Measurements from ENCODE around the gene SCD5. TPM values are rescaled to one million over a fixed set of nuclear protein-coding genes. Genes with fewer than 3 reads are reported as not detected.

The SCD5 gene
- total and polyA plus RNA-seq, 2 experiments from 2014 or later: 0.79 to 1.6 TPM

DNA sequence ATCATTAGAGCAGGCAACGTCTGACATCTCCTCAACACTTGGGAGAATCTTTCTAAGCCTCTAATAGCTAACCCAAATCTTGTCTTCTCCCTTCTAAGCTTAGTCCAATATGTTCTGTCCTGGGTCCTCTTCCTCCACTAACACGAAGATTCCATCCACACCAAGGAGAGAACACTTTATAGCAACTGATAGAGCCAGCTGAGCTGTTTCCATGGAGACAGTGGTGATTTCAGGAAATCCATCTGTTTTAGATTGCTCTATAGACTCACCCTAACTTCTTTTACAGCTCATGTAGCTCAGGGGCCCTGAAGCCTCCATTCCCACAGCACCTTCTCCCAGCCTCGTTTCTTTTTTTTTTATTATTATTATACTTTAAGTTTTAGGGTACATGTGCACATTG lies 37.4 kb downstream of the SCD5 start:
- no peaks in the 10 kb centered on the region; the same call in 2 of the 3 replicates for H3K36me3 Mint-ChIP-seq (ENCODE audit: low read depth)
- Histone ChIP-seq H3K27me3 (ENCODE audit: insufficient read depth) (no peaks in the 10 kb centered on the region), H2AFZ (no peak overlapping the region), H3K27ac (ENCODE audit: low read depth) (no peak overlapping the region), H4K20me1 (replicated peaks; ENCODE audit: insufficient read depth) (0 out of 2 replicates have a peak, but pooled peaks cover 3% of the 10 kb centered on the region), H3K4me1 (ENCODE audit: insufficient read depth) (no peaks in the 10 kb centered on the region), H3K4me3 (no peak overlapping the region), H3K4me2 (no peak overlapping the region), H3K79me2 (replicated peaks; ENCODE audit: insufficient read depth) (no peaks in the 10 kb centered on the region), H3K9me2 (ENCODE audit: insufficient read depth) (no peaks in the 10 kb centered on the region; the same call in 1 of the 2 replicates), H3K36me3 (ENCODE audit: insufficient read depth) (no peaks in the 10 kb centered on the region), H3F3A (replicated peaks; ENCODE audit: low read depth) (no peaks in the 10 kb centered on the region)
- TF ChIP-seq ZNF114 (CRISPR knock-in tag; IDR thresholded peaks at IDR 0.05) (no peak), ETS1 (IDR thresholded peaks at IDR 0.05) (no peak), NANOG (IDR thresholded peaks at IDR 0.05; ENCODE audit: borderline replicate concordance) (no peak), EZH2phosphoT487 (IDR thresholded peaks at IDR 0.05; ENCODE audit: unreplicated experiment) (no peak), STAT1 (IDR thresholded peaks at IDR 0.05; ENCODE audit: unreplicated experiment) (no peak), ZNF462 (CRISPR knock-in tag; IDR thresholded peaks at IDR 0.05) (no peak), CTCF (conservative IDR thresholded peaks at IDR 0.05; ENCODE audit: low read depth in 2 of 2) (no peak), REST (IDR thresholded peaks at IDR 0.05; ENCODE audit: unreplicated experiment) (no peak), ZNF331 (CRISPR knock-in tag; IDR thresholded peaks at IDR 0.05; ENCODE audit: low read depth) (no peak), JUNB (IDR thresholded peaks at IDR 0.05; ENCODE audit: unreplicated experiment) (no peak), POLR2AphosphoS5 (IDR thresholded peaks at IDR 0.05; ENCODE audit: low read depth) (no peak), EZH2 (IDR thresholded peaks at IDR 0.05; ENCODE audit: low read depth, unreplicated experiment) (no peak), CREB1 (CRISPR knock-in tag; IDR thresholded peaks at IDR 0.05; ENCODE audit: low read depth) (no peak)
- peaks cover 12% of the 10 kb centered on the region for H3K9me3 Mint-ChIP-seq
- no peak overlapping the region for H3K27ac Mint-ChIP-seq
- peaks cover 2% of the 10 kb centered on the region; the same call in 1 of the 3 replicates for H3K4me1 Mint-ChIP-seq
- ATAC-seq (no peak), DNase-seq (ENCODE audit: low spot score) (no peak)
- H3K4me3 Mint-ChIP-seq: no peak overlapping the region
- peaks cover 11% of the 10 kb centered on the region for H3K27me3 Mint-ChIP-seq (ENCODE audit: insufficient read depth, low read depth, poor library complexity)

All from GM23338 (cell line).